ENCODE results near the gene C1QTNF9.

GRCh38 chr13:24323036-24323738 is 13.8 kb downstream of the C1QTNF9 start:
- TF ChIP-seq, protein P1, sequence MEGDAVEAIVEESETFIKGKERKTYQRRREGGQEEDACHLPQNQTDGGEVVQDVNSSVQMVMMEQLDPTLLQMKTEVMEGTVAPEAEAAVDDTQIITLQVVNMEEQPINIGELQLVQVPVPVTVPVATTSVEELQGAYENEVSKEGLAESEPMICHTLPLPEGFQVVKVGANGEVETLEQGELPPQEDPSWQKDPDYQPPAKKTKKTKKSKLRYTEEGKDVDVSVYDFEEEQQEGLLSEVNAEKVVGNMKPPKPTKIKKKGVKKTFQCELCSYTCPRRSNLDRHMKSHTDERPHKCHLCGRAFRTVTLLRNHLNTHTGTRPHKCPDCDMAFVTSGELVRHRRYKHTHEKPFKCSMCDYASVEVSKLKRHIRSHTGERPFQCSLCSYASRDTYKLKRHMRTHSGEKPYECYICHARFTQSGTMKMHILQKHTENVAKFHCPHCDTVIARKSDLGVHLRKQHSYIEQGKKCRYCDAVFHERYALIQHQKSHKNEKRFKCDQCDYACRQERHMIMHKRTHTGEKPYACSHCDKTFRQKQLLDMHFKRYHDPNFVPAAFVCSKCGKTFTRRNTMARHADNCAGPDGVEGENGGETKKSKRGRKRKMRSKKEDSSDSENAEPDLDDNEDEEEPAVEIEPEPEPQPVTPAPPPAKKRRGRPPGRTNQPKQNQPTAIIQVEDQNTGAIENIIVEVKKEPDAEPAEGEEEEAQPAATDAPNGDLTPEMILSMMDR (IDR thresholded peaks at IDR 0.05; ENCODE audit: extremely low read depth in 1 of 2, insufficient read depth in 1 of 2, low read depth in 1 of 2, low read length in 2 of 2): no peak
- TF ChIP-seq EZH2 (IDR thresholded peaks at IDR 0.05; ENCODE audit: borderline replicate concordance, low read depth, low read length, severe bottlenecking): no peak
